ENCODE measurements around the gene SH3BP5L. TPM values are rescaled to one million over a fixed set of nuclear protein-coding genes. Genes with fewer than 3 reads are reported as not detected.

SH3BP5L gene
- total and polyA plus RNA-seq, 2 of the 8 experiments (the other 6 are each of a cell fraction or from before 2014, with no cell fraction given) = 20.2 to 28.4 TPM

GRCh38 chr1:248847181-248847955, 21.7 kb upstream of the SH3BP5L start:
- no peak overlapping the region for H4K91ac ChIP-seq (replicated peaks; ENCODE audit: insufficient read length, low read length)
- H2BK15ac ChIP-seq (ENCODE audit: low read length) = no peak overlapping the region
- no peak overlapping the region for H3K23ac ChIP-seq (ENCODE audit: insufficient read length)
- POLR2A ChIA-PET (ENCODE audit: partially characterized antibody) = interaction anchor here (0.6 to 6.7 kb wide), 6 partner anchors 8 to 50 kb away, joined by 3 to 47 read pairs (median 4); partner anchors contain the start of genes SH3BP5L, ZNF672 and ZNF692
- H4K8ac ChIP-seq (ENCODE audit: extremely low read depth, insufficient read depth, low read length) = no peak overlapping the region; the same call in 1 of the 2 replicates
- H2AFZ ChIP-seq (ENCODE audit: low read length) = no peak overlapping the region
- no peak overlapping the region for H3K4me3 ChIP-seq (ENCODE audit: extremely low read depth in 1 of 4, insufficient read depth in 2 of 4, low read depth in 3 of 4, low read length in 4 of 4)
- no peak overlapping the region for H2AK5ac ChIP-seq (ENCODE audit: low read depth, low read length)
- H2BK120ac ChIP-seq (replicated peaks; ENCODE audit: low read depth, low read length) = no peak overlapping the region
- no peaks in the 10 kb centered on the region for H3K9me3 ChIP-seq (ENCODE audit: insufficient read depth in 2 of 2, low read depth in 1 of 2, low read length in 1 of 2)
- H3K4me2 ChIP-seq (ENCODE audit: insufficient read depth in 1 of 2, low read depth in 2 of 2, low read length in 2 of 2) = no peak overlapping the region
- DNase-seq (ENCODE audit: low read depth in 1 of 2, low spot score in 2 of 2) = no peak
- no peak overlapping the region for H2BK12ac ChIP-seq (ENCODE audit: low read depth, low read length)
- peaks cover 0 to 5% of the 10 kb centered on the region in 2 experiments; a peak in 1 of 4 replicates for H3K79me2 ChIP-seq (ENCODE audit: control insufficient read depth in 1 of 2, insufficient read depth in 2 of 2, low read length in 2 of 2)
- H3K79me1 ChIP-seq (ENCODE audit: low read depth, low read length) = peaks cover 8% of the 10 kb centered on the region
- no peak overlapping the region for H3K18ac ChIP-seq (ENCODE audit: extremely low read depth, low read length)
- H3K36me3 ChIP-seq (ENCODE audit: control insufficient read depth in 2 of 4, insufficient read depth in 4 of 4, low read length in 3 of 4) = peaks cover 0 to 32% (median 25%) of the 10 kb centered on the region in 4 experiments; a peak in 7 of 8 replicates
- no peak for TF ChIP-seq CHD2 (IDR thresholded peaks at IDR 0.05; ENCODE audit: low read length)
- no peak for TF ChIP-seq CTCF (IDR thresholded peaks at IDR 0.05; ENCODE audit: control extremely low read depth in 1 of 3, insufficient read depth in 1 of 3, low read depth in 1 of 3, low read length in 3 of 3)
- no peak overlapping the region for H3K9ac ChIP-seq (replicated peaks in 1 of 4; ENCODE audit: extremely low read depth in 1 of 4, low read depth in 3 of 4, low read length in 3 of 4)
- peaks cover 4 to 21% of the 10 kb centered on the region in 2 experiments for H4K20me1 ChIP-seq (replicated peaks in 1 of 2; ENCODE audit: control insufficient read depth in 1 of 2, insufficient read depth in 2 of 2, low read length in 2 of 2)
- no peak overlapping the region for H2BK20ac ChIP-seq (ENCODE audit: low read length)
- H3K27me3 ChIP-seq (replicated peaks in 1 of 4; ENCODE audit: control insufficient read depth in 3 of 4, extremely low read depth in 1 of 4, insufficient read depth in 3 of 4, low read length in 3 of 4) = no peaks in the 10 kb centered on the region
- H4K5ac ChIP-seq (ENCODE audit: insufficient read length, low read depth, low read length) = no peak overlapping the region
- no peaks in the 10 kb centered on the region for H3K23me2 ChIP-seq (ENCODE audit: low read depth, low read length)
- H3K4ac ChIP-seq (replicated peaks; ENCODE audit: insufficient read length, low read depth, low read length) = no peak overlapping the region
- H3K56ac ChIP-seq (replicated peaks; ENCODE audit: insufficient read length, low read depth, low read length) = no peak overlapping the region
- FAIRE-seq = no peak
- no peak overlapping the region for H3K14ac ChIP-seq (ENCODE audit: insufficient read length)
- CTCF ChIA-PET (ENCODE audit: partially characterized antibody) = interaction anchor here (0.6 to 1.5 kb wide), 5 partner anchors 11 to 1463 kb away, joined by 3 to 4 read pairs (median 3); no protein-coding TSS in a partner anchor
- 97% methylated on average over 65 of the region's 76 CpGs; no CpG with 5 or more reads in 1 of the 2 experiments for WGBS, 2 experiments (ENCODE audit: extremely low coverage in 1 of 2, insufficient coverage in 1 of 2, insufficient read length in 1 of 2, insufficient replicate concordance in 2 of 2, low coverage in 1 of 2, low lambda C conversion rate in 2 of 2, missing lambda C conversion rate in 1 of 2)
- H3K27ac ChIP-seq (ENCODE audit: low read depth, low read length) = no peak overlapping the region
- no peaks in the 10 kb centered on the region for H3K4me1 ChIP-seq (replicated peaks in 1 of 4; ENCODE audit: control insufficient read depth in 3 of 4, insufficient read depth in 4 of 4, low read length in 3 of 4)
- no peak overlapping the region; the same call in 1 of the 2 replicates for H2BK5ac ChIP-seq (ENCODE audit: low read depth, low read length)

Measured in H1 (cell line).